Urinary bladder (tissue), 4 donors: Measurements from ENCODE around the gene LY6G6C. TPM values are rescaled to one million over a fixed set of nuclear protein-coding genes. Genes with fewer than 3 reads are reported as not detected.

Experiments
- DNase-seq: peaks from one replicate; pipeline ENCODE4 v3.0.0-alpha.2; 2015; ENCODE audit errors: extremely low spot score
- H3K27ac ChIP-seq: one replicate; pipeline ENCODE4 v1.5.1; 2013; ENCODE audit warnings: low read depth, mild to moderate bottlenecking, moderate library complexity
- H3K36me3 ChIP-seq: one replicate; pipeline ENCODE4 v1.6.1; 2013; ENCODE audit warnings: mild to moderate bottlenecking, moderate library complexity; ENCODE audit not compliant: insufficient read depth
- H3K4me1 ChIP-seq: one replicate; pipeline ENCODE4 v1.6.1; 2013; ENCODE audit warnings: mild to moderate bottlenecking, moderate library complexity; ENCODE audit not compliant: insufficient read depth
- H3K4me3 ChIP-seq: one replicate; pipeline ENCODE4 v1.5.1; 2013; ENCODE audit warnings: low read depth, low read length
- WGBS: extraction: QIAGEN DNeasy Blood & Tissue Kit; methylation state at CpG from one replicate; pipeline ENCODE4 v1.1.7; 2013; 5-methylcytosine and 5-hydroxymethylcytosine counted together
- polyA plus RNA-seq: library from polyadenylated mRNA; stranded (reverse); fragments of 200-250 nt; gene quantifications from one replicate; pipeline ENCODE4 v1.2.3, GENCODE V29; 2013
- total RNA-seq: library from RNA; depleted of rRNA; stranded (reverse); fragments of >200 nt; gene quantifications from one replicate; pipeline ENCODE4 v1.2.3, GENCODE V29; 2014
- donor health status: healthy with polysubstance abuse.
- donor health status: healthy.

The LY6G6C gene
- total and polyA plus RNA-seq, 2 donors, result not detected

DNA sequence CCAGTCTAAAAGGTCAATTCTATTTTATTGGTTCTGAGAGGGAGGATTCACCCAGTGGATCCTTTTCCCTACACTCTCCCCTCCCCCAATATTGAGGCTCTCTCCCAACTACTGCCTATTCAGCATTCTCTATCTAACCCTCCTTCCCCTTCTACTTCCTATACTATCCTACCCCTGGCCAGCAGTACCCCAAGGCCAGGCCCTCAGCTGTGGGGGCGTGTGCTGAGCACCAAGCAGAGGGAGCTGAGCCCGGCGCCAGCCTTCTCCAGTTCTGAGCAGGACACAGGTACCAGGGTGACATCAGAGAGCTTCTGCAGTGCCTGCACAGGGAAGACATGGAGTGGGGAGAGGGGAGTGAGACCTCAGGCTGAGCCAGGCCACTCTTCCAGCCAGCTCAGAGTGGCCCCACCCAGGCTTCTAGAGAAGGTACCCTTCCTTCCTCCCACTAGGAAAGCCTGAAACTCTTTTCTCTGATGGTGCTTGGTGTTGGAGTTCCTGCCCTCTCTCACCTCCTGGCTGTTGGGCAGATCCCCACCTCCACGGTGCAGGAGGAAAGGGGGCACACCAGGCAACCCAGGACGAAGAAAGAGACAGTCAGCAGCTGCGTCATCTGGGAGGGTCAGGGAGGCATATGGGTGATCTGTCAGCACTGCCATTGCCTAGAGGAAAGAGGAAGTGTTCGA, 5.6 kb upstream of the LY6G6C start:
- DNase-seq, result no peak
- H3K36me3 ChIP-seq, result peaks cover 2% of the 10 kb centered on the region
- no peak overlapping the region for H3K27ac ChIP-seq
- H3K4me3 ChIP-seq, result no peak overlapping the region
- WGBS, result 75% methylated on average over 7 of the region's 7 CpGs
- H3K4me1 ChIP-seq, result no peaks in the 10 kb centered on the region

DNA sequence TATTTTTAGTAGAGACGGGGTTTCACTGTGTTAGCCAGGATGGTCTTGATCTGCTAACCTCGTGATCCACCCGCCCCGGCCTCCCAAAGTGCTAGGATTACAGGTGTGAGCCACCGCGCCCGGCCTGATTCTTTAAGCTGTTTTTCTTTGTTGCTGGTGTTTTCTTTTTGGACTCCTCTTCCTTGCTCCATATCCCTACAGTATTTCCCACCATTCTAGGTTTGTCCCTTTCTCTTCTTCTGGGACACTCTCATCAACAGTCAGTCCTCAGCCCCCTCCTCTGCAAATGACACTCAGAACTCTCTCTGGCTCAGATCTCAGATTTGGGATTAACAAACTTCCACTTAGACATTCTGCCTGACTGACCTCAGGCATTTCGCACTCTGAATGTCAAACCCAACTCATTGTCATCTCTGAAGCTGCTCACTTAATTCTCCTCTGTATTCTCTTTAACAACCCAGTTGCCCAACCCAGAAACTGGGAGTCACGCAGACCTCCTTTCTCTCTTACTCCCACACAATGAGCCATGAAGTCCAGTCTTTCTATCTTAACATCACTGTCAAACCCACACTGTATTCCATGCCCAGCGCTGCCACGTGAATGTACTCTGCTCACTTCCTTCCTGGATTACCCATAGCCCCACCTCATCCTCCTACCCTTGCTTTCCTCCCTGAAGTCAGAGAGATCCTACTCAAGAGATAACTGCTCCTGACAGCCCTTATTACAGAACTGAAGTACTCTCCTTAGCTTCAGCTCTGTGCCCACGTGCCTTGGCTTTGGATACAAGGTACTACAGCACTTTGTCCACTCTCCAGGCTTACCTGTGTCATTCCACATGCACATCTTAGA, 4.2 kb upstream of the LY6G6C start:
- 87% methylated on average over 12 of the region's 12 CpGs for WGBS
- Histone ChIP-seq H3K36me3 (no peaks in the 10 kb centered on the region), H3K27ac (no peak overlapping the region), H3K4me1 (no peaks in the 10 kb centered on the region), H3K4me3 (no peak overlapping the region)
- no peak for DNase-seq

DNA sequence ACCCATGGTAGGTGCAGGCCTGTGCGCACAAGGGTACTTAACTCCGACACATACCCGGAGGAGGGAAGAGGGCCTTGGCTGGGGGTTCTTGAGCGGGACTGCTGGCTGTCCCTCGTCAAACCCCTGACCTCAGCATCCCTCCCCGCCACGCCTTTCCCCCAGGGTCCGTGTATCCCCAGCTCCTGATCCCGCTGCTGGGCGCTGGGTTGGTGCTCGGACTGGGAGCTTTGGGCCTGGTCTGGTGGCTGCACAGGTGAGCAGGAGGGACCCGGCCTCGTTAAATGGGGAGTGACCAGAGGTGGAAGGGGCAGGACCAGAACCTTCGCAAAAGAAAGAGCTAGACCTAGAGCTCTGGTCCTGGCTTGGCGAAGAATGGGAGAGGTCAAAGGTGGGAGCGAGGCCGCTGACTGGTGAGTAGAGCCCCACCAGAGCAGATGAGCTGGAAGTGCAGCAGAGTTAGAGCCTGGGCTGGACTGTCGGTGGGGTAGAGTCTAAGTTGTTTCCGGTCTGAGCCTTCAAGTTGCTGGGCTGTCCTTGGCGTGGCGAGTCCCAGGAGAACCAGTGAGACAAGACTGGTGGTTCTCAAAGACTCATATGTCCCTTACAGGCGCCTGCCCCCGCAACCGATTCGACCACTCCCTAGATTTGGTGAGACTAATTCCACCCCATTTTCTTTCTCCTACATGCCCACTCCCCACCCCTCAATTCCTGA, 2.6 kb upstream of the LY6G6C start:
- Histone ChIP-seq H3K27ac (no peak overlapping the region), H3K4me1 (no peaks in the 10 kb centered on the region), H3K4me3 (no peak overlapping the region), H3K36me3 (no peaks in the 10 kb centered on the region)
- no peak for DNase-seq
- 84% methylated on average over 25 of the region's 25 CpGs for WGBS

DNA sequence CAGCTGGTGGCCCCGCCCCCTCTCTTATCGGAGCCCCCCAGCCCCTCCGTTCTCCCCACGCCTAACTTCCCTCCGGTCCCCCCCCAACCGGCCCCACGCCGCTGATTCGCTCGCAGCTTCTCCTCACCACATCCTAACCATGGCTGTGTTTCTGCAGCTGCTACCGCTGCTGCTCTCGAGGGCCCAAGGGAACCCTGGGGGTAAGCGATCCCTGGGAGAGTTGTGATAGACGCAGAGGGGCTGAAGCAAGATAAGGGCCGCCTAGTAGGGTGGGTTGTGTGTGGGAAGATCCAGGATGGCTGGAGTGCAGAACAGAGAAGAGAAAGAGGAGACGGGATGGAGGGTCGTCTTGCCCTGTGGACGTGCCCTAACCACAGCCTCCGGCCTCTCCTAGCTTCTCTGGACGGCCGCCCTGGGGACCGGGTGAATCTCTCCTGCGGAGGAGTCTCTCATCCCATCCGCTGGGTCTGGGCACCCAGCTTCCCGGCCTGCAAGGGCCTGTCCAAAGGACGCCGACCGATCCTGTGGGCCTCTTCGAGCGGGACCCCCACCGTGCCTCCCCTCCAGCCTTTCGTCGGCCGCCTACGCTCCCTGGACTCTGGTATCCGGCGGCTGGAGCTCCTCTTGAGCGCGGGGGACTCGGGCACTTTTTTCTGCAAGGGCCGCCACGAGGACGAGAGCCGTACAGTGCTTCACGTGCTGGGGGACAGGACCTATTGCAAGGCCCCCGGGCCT, 1.9 kb upstream of the LY6G6C start, which contains the start of gene MPIG6B:
Gene MPIG6B (plus strand): TSS at position 129 of the 735 bp plus-strand sequence. CDS start 11 bp downstream, at position 140.
- DNase-seq, result no peak
- H3K36me3 ChIP-seq, result no peaks in the 10 kb centered on the region
- no peaks in the 10 kb centered on the region for H3K4me1 ChIP-seq
- WGBS, result 72% methylated on average over 46 of the region's 46 CpGs
- no peak within 1 kb of the TSS for H3K27ac ChIP-seq
- H3K4me3 ChIP-seq, result no peak within 1 kb of the TSS

DNA sequence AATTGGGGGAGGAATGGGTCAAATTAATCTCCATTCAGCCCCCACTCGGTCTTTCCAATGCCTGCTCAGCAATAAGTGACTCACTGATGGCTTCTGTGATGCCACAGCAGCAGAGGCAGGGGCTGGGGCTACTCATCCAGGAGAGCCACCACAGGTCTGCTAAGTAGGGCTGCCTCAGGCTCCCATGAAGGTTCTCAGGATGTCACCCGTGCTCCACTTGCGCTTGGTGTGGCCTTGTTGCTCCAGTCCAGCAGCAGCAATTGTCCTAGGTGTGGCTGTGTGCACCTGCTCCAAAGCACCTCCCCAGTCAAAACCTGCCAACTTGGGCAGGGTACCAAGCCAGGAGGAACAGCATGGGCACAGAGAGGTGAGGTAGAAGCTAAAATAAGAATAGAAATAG, 627 bp upstream of the LY6G6C start:
- H3K4me1 ChIP-seq, result no peaks in the 10 kb centered on the region
- DNase-seq, result no peak

DNA sequence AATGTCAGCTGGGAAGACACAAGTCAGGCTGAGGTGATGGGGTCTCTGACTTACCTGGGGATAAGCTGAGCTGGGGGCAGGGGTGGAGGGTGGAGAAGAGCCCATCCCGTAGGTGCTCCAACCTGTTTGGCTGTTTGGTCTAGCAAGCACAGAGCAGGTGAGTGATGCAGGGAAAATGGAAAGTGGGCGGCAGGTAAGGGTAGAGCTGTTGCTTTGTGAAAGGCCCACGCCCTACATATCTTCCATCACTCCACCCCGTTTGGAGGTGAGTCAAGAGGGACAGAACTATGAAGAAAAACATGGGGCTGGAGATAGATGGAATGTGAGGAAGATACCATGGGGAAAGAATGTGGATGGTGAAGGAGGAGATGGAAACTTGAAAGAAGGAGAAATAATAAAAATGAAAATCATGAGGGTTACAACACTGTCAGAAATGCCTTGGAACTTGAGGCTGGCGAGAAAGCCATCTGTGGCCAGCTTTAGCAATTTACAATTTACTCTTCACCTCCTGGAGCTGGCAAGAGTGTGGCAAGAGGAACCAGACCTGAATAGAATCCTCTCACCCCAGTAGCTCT, 1.3 kb downstream of the LY6G6C start:
- WGBS, result 78% methylated on average over 5 of the region's 5 CpGs
- DNase-seq, result no peak

More for the DNA sequence above, 627 bp upstream of the LY6G6C start:
- no peak overlapping the region for H3K4me3 ChIP-seq
- no peak overlapping the region for H3K27ac ChIP-seq
- H3K36me3 ChIP-seq, result no peaks in the 10 kb centered on the region
- 86% methylated on average over 3 of the region's 3 CpGs for WGBS

DNA sequence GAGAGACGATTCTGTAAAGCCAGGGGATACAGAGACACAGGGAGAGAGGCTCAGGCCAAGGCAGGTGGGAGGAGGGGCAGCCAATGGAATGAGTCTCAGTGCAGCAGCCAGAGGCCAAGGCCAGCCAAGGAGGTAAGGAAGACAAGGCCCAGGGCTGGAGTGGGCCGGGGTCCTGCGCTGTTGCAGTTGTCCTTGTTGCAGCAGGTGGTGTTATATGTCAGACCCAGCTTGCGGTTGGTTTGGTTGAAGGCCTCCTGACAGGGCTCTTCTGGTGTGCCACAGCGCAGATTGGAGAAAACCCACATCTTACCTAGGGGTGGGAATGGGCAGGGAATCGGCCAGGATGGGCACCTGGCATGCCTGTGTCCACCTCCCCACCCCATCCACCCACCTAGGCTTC, 2.5 kb downstream of the LY6G6C start:
- H3K4me3 ChIP-seq, result no peak overlapping the region
- DNase-seq, result no peak
- no peaks in the 10 kb centered on the region for H3K36me3 ChIP-seq
- 85% methylated on average over 6 of the region's 6 CpGs for WGBS
- H3K4me1 ChIP-seq, result no peaks in the 10 kb centered on the region
- H3K27ac ChIP-seq, result no peak overlapping the region

More for the DNA sequence above, 1.3 kb downstream of the LY6G6C start:
- Histone ChIP-seq H3K27ac (no peak overlapping the region), H3K4me3 (no peak overlapping the region), H3K36me3 (no peaks in the 10 kb centered on the region), H3K4me1 (no peaks in the 10 kb centered on the region)

DNA sequence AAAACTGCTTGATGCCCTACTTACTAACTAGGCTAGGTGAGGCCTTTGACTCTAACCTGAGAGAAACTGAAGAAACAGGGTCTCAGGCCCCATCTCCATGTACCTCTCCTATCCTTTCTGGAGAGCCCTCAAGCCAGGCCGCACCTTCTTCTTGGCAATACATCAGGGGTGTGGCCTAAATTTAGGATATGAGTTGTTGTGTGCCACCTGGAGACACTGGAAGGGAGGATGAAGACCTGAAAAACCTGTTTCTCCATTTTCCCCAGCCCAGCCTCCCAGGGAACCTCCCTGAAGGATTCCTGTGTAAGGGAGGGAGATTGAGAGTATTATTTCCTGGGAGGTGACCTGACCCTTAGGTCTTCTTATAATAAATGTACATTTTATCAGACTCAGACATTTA, 3.3 kb downstream of the LY6G6C start:
- no peak overlapping the region for H3K27ac ChIP-seq
- no peaks in the 10 kb centered on the region for H3K36me3 ChIP-seq
- DNase-seq, result no peak
- H3K4me3 ChIP-seq, result no peak overlapping the region
- no peaks in the 10 kb centered on the region for H3K4me1 ChIP-seq
- WGBS, result 83% methylated on average over 1 of the region's 1 CpG

DNA sequence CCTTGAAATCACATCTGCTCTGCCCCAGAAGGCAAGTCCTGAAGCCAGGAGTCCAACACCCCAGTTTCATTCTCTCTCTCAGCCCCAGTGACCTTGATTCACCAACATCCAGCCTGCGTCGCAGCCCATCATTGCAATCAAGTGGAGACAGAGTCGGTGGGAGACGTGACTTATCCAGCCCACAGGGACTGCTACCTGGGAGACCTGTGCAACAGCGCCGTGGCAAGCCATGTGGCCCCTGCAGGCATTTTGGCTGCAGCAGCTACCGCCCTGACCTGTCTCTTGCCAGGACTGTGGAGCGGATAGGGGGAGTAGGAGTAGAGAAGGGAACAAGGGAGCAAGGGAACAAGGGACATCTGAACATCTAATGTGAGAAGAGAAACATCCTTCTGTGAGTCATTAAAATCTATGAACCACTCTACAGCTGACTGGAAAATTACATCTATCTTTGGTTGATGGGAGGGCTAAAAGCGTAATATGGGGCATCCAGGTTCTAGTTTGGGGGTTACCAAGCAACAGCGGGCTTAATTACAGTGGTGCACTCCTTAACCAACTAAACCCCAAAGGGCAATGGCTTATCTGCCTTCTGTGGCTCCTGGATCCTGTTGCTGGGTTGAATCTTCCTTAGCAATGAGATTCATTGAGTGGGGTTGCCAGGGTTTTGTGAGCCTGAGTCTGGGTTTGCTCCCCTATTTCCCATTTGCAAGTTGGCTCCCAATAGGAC, 3.9 kb downstream of the LY6G6C start:
- DNase-seq, result no peak
- Histone ChIP-seq H3K27ac (no peak overlapping the region), H3K4me3 (no peak overlapping the region), H3K36me3 (no peaks in the 10 kb centered on the region), H3K4me1 (no peaks in the 10 kb centered on the region)
- 76% methylated on average over 10 of the region's 10 CpGs for WGBS

DNA sequence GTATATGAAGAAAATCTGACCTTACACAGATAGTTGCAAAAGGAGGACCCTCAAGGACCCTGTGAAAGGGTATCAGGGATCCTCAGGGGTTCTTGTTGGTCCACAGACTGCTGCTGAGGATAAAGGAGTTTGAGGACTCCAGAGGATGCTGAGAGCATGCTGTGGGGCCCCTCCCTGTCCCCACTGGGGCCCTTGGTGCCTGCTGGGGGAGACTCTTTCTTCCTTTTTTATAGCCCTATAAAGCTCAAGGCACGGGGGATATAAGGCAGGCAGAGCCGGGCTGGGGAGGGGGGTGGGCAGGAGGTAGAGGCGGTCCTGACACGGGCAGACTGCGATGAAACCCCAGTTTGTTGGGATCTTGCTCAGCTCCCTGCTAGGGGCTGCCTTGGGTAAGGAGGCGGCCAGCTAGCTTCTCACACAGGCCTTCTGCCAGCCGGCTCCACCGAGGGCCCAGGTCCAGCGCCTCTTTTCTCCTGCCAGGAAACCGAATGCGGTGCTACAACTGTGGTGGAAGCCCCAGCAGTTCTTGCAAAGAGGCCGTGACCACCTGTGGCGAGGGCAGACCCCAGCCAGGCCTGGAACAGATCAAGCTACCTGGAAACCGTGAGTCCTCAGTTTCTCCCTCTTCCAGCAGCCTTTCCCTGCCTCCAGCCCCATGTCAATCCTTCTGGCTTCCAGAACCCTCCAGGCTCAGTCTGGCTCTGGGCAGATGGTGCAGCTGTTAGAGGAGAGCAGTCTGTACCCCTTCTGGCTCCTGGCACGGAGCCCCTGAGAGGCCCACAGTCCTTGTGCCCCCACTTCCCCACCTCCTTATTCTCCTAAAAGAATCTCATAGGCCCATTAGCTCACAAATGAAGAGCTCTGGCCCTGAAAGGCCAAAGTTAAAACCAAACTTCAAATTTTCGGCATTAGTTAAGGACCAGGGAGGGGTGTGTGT, 6.3 kb downstream of the LY6G6C start, which contains the start of gene LY6G6D:
Gene LY6G6D (plus strand): TSS at position 327 of the 937 bp plus-strand sequence. CDS start 8 bp downstream, at position 335.
- WGBS, result 43% methylated on average over 16 of the region's 16 CpGs
- no peak for DNase-seq
- Histone ChIP-seq H3K36me3 (no peaks in the 10 kb centered on the region), H3K4me3 (no peak within 1 kb of the TSS), H3K27ac (no peak within 1 kb of the TSS), H3K4me1 (no peaks in the 10 kb centered on the region)

DNA sequence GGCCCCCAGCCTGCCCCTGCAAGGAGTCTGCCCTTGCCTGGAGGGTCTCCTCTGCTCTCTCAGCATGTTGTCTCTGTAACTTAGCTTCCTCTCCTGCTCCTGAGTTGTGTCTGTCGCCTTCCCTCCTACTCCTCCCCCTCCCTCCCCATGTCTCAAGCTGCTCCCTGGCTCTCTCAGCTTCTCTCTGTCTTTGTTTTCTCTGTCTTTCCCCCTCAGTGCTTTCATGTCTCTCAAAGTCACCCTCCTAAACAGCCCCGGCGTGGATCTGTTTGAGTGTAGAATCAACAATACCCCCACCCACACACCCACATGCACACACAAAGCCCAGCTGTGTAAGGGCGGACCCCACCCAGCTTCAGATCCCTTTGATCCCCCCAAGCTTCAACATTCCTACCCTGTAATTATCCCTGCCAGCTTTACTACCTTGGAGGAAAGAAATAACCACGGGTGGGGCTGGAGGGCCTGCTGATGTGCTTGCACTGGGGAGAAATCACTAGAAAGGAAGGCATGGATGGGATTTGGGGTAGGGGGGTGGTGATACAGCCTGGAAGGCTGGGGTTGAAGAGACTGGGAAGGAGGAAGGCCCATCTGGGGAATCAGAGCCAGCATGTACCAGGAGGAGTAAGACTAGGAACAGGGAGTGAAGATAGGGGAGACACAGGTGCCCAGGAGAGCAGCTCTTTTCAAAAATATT, 7.4 kb downstream of the LY6G6C start:
- H3K4me3 ChIP-seq, result no peak overlapping the region
- H3K4me1 ChIP-seq, result no peaks in the 10 kb centered on the region
- no peaks in the 10 kb centered on the region for H3K36me3 ChIP-seq
- 51% methylated on average over 5 of the region's 5 CpGs for WGBS
- H3K27ac ChIP-seq, result no peak overlapping the region
- DNase-seq, result no peak
